Dendritic cell treated with granulocyte-macrophage colony-stimulating factor and Interleukin-4, amounts not matched to agents 40 ng/mL and 50 ng/mL, for 4 days (primary cell): ENCODE data around the gene CUL1.

Experiments
- H3K27ac Mint-ChIP-seq: one replicate; pipeline ENCODE4 v1.8.0; 2022; ENCODE audit warnings: mild to moderate bottlenecking, mixed read lengths
- H3K27me3 Mint-ChIP-seq: one replicate; pipeline ENCODE4 v1.8.0; 2022; ENCODE audit warnings: mild to moderate bottlenecking, mixed read lengths
- H3K36me3 Mint-ChIP-seq: one replicate; pipeline ENCODE4 v1.8.0; 2022; ENCODE audit warnings: low read depth, mixed read lengths
- H3K4me1 Mint-ChIP-seq: one replicate; pipeline ENCODE4 v1.8.0; 2022; ENCODE audit warnings: low read depth, mixed read lengths
- H3K4me3 Mint-ChIP-seq: one replicate; pipeline ENCODE4 v1.8.0; 2022; ENCODE audit warnings: mild to moderate bottlenecking, moderate library complexity, mixed read lengths
- H3K9me3 Mint-ChIP-seq: one replicate; pipeline ENCODE4 v1.8.0; 2022; ENCODE audit warnings: mixed read lengths
- intact Hi-C: fragments of 100-400 bp; cut with micrococcal nuclease; formaldehyde crosslinking; loops from one replicate; pipeline ENCODE4 v1.15.0; 2022

CUL1 gene

GRCh38 chr7:148774471-148774870, 75.8 kb downstream of the CUL1 start:
- intact Hi-C loops: no loop called here
- no peaks in the 10 kb centered on the region for H3K27me3 Mint-ChIP-seq
- no peak overlapping the region for H3K27ac Mint-ChIP-seq
- no peaks in the 10 kb centered on the region for H3K4me1 Mint-ChIP-seq
- H3K4me3 Mint-ChIP-seq: no peak overlapping the region
- no peaks in the 10 kb centered on the region for H3K9me3 Mint-ChIP-seq
- peaks cover 86% of the 10 kb centered on the region for H3K36me3 Mint-ChIP-seq

- H3K9me3 Mint-ChIP-seq: no peaks in the 10 kb centered on the region
- peaks cover 88% of the 10 kb centered on the region for H3K36me3 Mint-ChIP-seq
- no peaks in the 10 kb centered on the region for H3K27me3 Mint-ChIP-seq
- intact Hi-C loops: no loop called here
- H3K27ac Mint-ChIP-seq: no peak overlapping the region
- no peak overlapping the region for H3K4me3 Mint-ChIP-seq
- H3K4me1 Mint-ChIP-seq: no peaks in the 10 kb centered on the region
These were observed 84.2 kb downstream of the CUL1 start for GRCh38 chr7:148782757-148783456.

- no peaks in the 10 kb centered on the region for H3K9me3 Mint-ChIP-seq
- peaks cover 90% of the 10 kb centered on the region for H3K36me3 Mint-ChIP-seq
- no peak overlapping the region for H3K4me3 Mint-ChIP-seq
- no peaks in the 10 kb centered on the region for H3K4me1 Mint-ChIP-seq
- no peaks in the 10 kb centered on the region for H3K27me3 Mint-ChIP-seq
- intact Hi-C loops: no loop called here
- H3K27ac Mint-ChIP-seq: no peak overlapping the region
These were observed 85.3 kb downstream of the CUL1 start for GRCh38 chr7:148783801-148784527.

- Mint-ChIP-seq H3K4me3 (no peak overlapping the region), H3K27me3 (no peaks in the 10 kb centered on the region), H3K9me3 (no peaks in the 10 kb centered on the region), H3K36me3 (peaks cover 93% of the 10 kb centered on the region), H3K4me1 (no peaks in the 10 kb centered on the region), H3K27ac (no peak overlapping the region)
- intact Hi-C loops: no loop called here
These were observed 89.0 kb downstream of the CUL1 start for GRCh38 chr7:148787571-148788295.

GRCh38 chr7:148789220-148789619, 90.5 kb downstream of the CUL1 start:
- Mint-ChIP-seq H3K4me3 (no peak overlapping the region), H3K4me1 (no peaks in the 10 kb centered on the region), H3K27me3 (no peaks in the 10 kb centered on the region), H3K36me3 (peaks cover 93% of the 10 kb centered on the region), H3K27ac (no peak overlapping the region), H3K9me3 (no peaks in the 10 kb centered on the region)
- intact Hi-C loops: no loop called here

- H3K36me3 Mint-ChIP-seq: peaks cover 95% of the 10 kb centered on the region
- intact Hi-C loops: no loop called here
- no peak overlapping the region for H3K4me3 Mint-ChIP-seq
- H3K27ac Mint-ChIP-seq: no peak overlapping the region
- no peaks in the 10 kb centered on the region for H3K27me3 Mint-ChIP-seq
- no peaks in the 10 kb centered on the region for H3K9me3 Mint-ChIP-seq
- no peaks in the 10 kb centered on the region for H3K4me1 Mint-ChIP-seq
These were observed 91.5 kb downstream of the CUL1 start for GRCh38 chr7:148790131-148790726.

GRCh38 chr7:148790850-148791249, 92.1 kb downstream of the CUL1 start:
- no peak overlapping the region for H3K4me3 Mint-ChIP-seq
- H3K36me3 Mint-ChIP-seq: peaks cover 95% of the 10 kb centered on the region
- no peak overlapping the region for H3K27ac Mint-ChIP-seq
- H3K27me3 Mint-ChIP-seq: no peaks in the 10 kb centered on the region
- intact Hi-C loops: no loop called here
- no peaks in the 10 kb centered on the region for H3K9me3 Mint-ChIP-seq
- H3K4me1 Mint-ChIP-seq: no peaks in the 10 kb centered on the region

- no peak overlapping the region for H3K4me3 Mint-ChIP-seq
- H3K27me3 Mint-ChIP-seq: no peaks in the 10 kb centered on the region
- no peaks in the 10 kb centered on the region for H3K9me3 Mint-ChIP-seq
- no peak overlapping the region for H3K27ac Mint-ChIP-seq
- intact Hi-C loops: no loop called here
- H3K4me1 Mint-ChIP-seq: no peaks in the 10 kb centered on the region
- H3K36me3 Mint-ChIP-seq: peaks cover 96% of the 10 kb centered on the region
These were observed 92.8 kb downstream of the CUL1 start for GRCh38 chr7:148791546-148791945.

GRCh38 chr7:148793590-148793989, 94.9 kb downstream of the CUL1 start:
- Mint-ChIP-seq H3K36me3 (peaks cover 96% of the 10 kb centered on the region), H3K27ac (no peak overlapping the region), H3K4me3 (no peak overlapping the region)

GRCh38 chr7:148794476-148794875, 95.8 kb downstream of the CUL1 start:
- Mint-ChIP-seq H3K9me3 (no peaks in the 10 kb centered on the region), H3K27ac (no peak overlapping the region), H3K4me3 (no peak overlapping the region), H3K4me1 (no peaks in the 10 kb centered on the region), H3K27me3 (no peaks in the 10 kb centered on the region), H3K36me3 (peaks cover 96% of the 10 kb centered on the region)
- intact Hi-C loops: no loop called here

More at GRCh38 chr7:148793590-148793989, 94.9 kb downstream of the CUL1 start:
- Mint-ChIP-seq H3K4me1 (no peaks in the 10 kb centered on the region), H3K27me3 (no peaks in the 10 kb centered on the region), H3K9me3 (no peaks in the 10 kb centered on the region)
- intact Hi-C loops: no loop called here

- no peaks in the 10 kb centered on the region for H3K4me1 Mint-ChIP-seq
- H3K4me3 Mint-ChIP-seq: no peak overlapping the region
- no peaks in the 10 kb centered on the region for H3K27me3 Mint-ChIP-seq
- H3K9me3 Mint-ChIP-seq: no peaks in the 10 kb centered on the region
- intact Hi-C loops: no loop called here
- peaks cover 99% of the 10 kb centered on the region for H3K36me3 Mint-ChIP-seq
- no peak overlapping the region for H3K27ac Mint-ChIP-seq
These were observed 98.1 kb downstream of the CUL1 start for GRCh38 chr7:148796841-148797240.

GRCh38 chr7:148799893-148800555, 101.3 kb downstream of the CUL1 start:
- Mint-ChIP-seq H3K4me3 (no peak overlapping the region), H3K27ac (no peak overlapping the region), H3K9me3 (no peaks in the 10 kb centered on the region), H3K36me3 (peaks cover 94% of the 10 kb centered on the region), H3K4me1 (no peaks in the 10 kb centered on the region), H3K27me3 (no peaks in the 10 kb centered on the region)
- intact Hi-C loops: no loop called here

- intact Hi-C loops: no loop called here
- Mint-ChIP-seq H3K36me3 (peaks cover 94% of the 10 kb centered on the region), H3K27ac (no peak overlapping the region), H3K9me3 (no peaks in the 10 kb centered on the region), H3K4me1 (no peaks in the 10 kb centered on the region), H3K4me3 (no peak overlapping the region), H3K27me3 (no peaks in the 10 kb centered on the region)
These were observed 102.0 kb downstream of the CUL1 start for GRCh38 chr7:148800677-148801076.
